Measurements from ENCODE around the gene FUCA1. TPM values are rescaled to one million over a fixed set of nuclear protein-coding genes. Genes with fewer than 3 reads are reported as not detected.

FUCA1 gene
- total and polyA plus RNA-seq, 10 of the 15 experiments (the other 5 are each of a cell fraction or from before 2014, with no cell fraction given) = 33.3 to 117 (median 52.6) TPM

- Histone ChIP-seq H3K9ac (ENCODE audit: control insufficient read depth, insufficient read depth, low read length) (peak overlapping the region; percentile 88), H3K9me3 (replicated peaks; ENCODE audit: control insufficient read depth, insufficient read depth, low read length) (no peaks in the 10 kb centered on the region), H3K27ac (ENCODE audit: control insufficient read depth, insufficient read depth) (peak overlapping the region; percentile 98), H2AFZ (ENCODE audit: control insufficient read depth, low read depth, low read length) (0 out of 2 replicates have a peak overlapping the region, but pooled peaks have one; percentile 10), H3K27me3 (replicated peaks in 1 of 2; ENCODE audit: control insufficient read depth in 2 of 2, insufficient read depth in 2 of 2, low read length in 1 of 2) (no peaks in the 10 kb centered on the region), H3K4me3 (peak overlapping the region; percentile 71), H3K4me1 (ENCODE audit: control insufficient read depth, insufficient read depth, low read length) (peaks cover 59% of the 10 kb centered on the region), H3K36me3 (ENCODE audit: control insufficient read depth in 2 of 2, insufficient read depth in 2 of 2, low read length in 1 of 2) (no peaks in the 10 kb centered on the region), H3K4me2 (ENCODE audit: control insufficient read depth, insufficient read depth) (peak overlapping the region; percentile 82), H3K79me2 (ENCODE audit: control insufficient read depth, insufficient read depth, low read length) (peaks cover 58% of the 10 kb centered on the region), H4K20me1 (ENCODE audit: control insufficient read depth, insufficient read depth) (no peaks in the 10 kb centered on the region)
- no peak for ATAC-seq
- intact Hi-C loops (cut with micrococcal nuclease; ENCODE audit: unreplicated experiment) (no loop called here), in situ Hi-C loops (cut with MboI) (no loop called here)
- DNase-seq (ENCODE audit: low read depth, low spot score) = no peak
- POLR2A ChIA-PET = interaction anchor here (0.5 to 4.3 kb wide), 6 partner anchors 23 to 1458 kb away, joined by 3 to 26 read pairs (median 6); partner anchors contain the start of gene HMGCL
- RAD21 ChIA-PET (ENCODE audit: unreplicated experiment) = interaction anchor here (0.5 to 5.9 kb wide), 9 partner anchors 13 to 101 kb away, joined by 3 to 54 read pairs (median 4); partner anchors contain the start of genes HMGCL and SRSF10
- SMC1A ChIA-PET (ENCODE audit: uncharacterized antibody, unreplicated experiment) = interaction anchor here (1.0 to 7.7 kb wide), 7 partner anchors 16 to 220 kb away, joined by 3 to 66 read pairs (median 4); partner anchors contain the start of genes RPL11 and SRSF10
- no TSS peak for BruUV-seq (replicated peaks)
- TF ChIP-seq MXI1 (IDR thresholded peaks at IDR 0.05; ENCODE audit: low read depth, low read length) (no peak), YY1 (IDR thresholded peaks at IDR 0.05; ENCODE audit: low read depth, low read length) (0 out of 2 replicates have a peak, but pooled peaks have one; percentile 9), EED (IDR thresholded peaks at IDR 0.05; ENCODE audit: low read depth) (0 out of 2 replicates have a peak, but pooled peaks have one; percentile 30), NR2C2 (IDR thresholded peaks at IDR 0.05; ENCODE audit: borderline replicate concordance, control insufficient read depth, insufficient read length, low read depth) (no peak), ZNF687 (IDR thresholded peaks at IDR 0.05) (0 out of 2 replicates have a peak, but pooled peaks have one; percentile 13), MLLT1 (IDR thresholded peaks at IDR 0.05) (peak; percentile 70; the same call in 1 of the 2 replicates), CREM (IDR thresholded peaks at IDR 0.05; ENCODE audit: low read depth) (no peak), ATF3 (IDR thresholded peaks at IDR 0.05; ENCODE audit: borderline replicate concordance, extremely low read depth, low read depth, low read length) (no peak), POLR2A (IDR thresholded peaks at IDR 0.05; ENCODE audit: low read depth, low read length) (peak; percentile 47), HDGF (IDR thresholded peaks at IDR 0.05) (no peak), IKZF2 (IDR thresholded peaks at IDR 0.05) (peak; percentile 9 to 18; a peak in 1 of 4 replicates)
- CTCF ChIA-PET = interaction anchor here (0.9 to 10.5 kb wide), 9 partner anchors 23 to 140 kb away, joined by 3 to 109 read pairs (median 4); partner anchors contain the start of genes FUCA1 and PITHD1
- no peak for FAIRE-seq
- WGBS (ENCODE audit: insufficient coverage, insufficient replicate concordance, low lambda C conversion rate, missing lambda C conversion rate) = 19% methylated on average over 8 of the region's 8 CpGs
Observed at GRCh38 chr1:23911921-23912320, 43.8 kb upstream of the FUCA1 start.
